ENCODE data around the gene SLC6A12.

SLC6A12 gene

DNA sequence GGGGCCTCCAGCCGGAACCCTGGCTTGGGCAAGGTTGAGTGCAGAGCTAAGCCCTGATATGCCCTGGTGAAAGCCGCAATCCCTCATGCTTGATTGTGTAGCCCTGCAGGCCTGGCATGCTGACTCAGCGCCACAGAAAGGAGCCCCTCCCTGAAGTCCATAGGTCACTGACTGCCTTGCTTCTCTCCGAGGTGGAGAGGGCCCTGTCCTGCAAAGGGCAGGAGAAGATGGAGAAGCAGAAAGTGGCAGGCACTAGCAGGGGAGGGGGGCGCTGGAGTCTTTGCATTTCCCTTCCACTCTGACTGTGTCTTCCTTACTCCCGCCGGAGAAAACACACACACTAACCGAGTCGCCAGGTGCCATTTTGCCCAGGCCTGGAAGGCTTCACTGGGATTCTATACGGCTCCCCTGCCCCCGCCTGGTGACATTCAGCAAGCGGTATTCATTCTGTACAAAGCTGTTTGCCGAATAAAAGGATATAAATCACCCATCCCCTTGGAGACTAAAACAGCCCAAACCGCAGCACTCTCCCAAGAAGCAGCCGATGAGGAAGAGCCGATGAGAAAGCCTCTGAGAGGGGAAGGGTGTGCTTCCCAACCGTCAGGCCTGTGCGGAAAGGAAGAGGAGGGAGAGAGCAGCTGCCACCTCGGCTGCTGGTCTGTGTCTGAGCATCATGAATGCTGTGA, 69.8 kb downstream of the SLC6A12 start:
- no peak for DNase-seq (ENCODE audit: low read depth in 2 of 2, low spot score in 1 of 2)

- DNase-seq (ENCODE audit: low read depth in 2 of 2, low spot score in 1 of 2) = no peak
Measured at GRCh38 chr12:140162-140561, 73.8 kb downstream of the SLC6A12 start.

Data from stimulated activated CD8-positive, alpha-beta memory T cell treated with anti-CD3 and anti-CD28 coated beads, Interleukin-4, amount 100 ng/mL, for 4 hours (primary cell).